Ectodermal cell (in vitro differentiated cells): ENCODE results near the gene CDH26. TPM values are rescaled to one million over a fixed set of nuclear protein-coding genes. Genes with fewer than 3 reads are reported as not detected.

Source experiments
- H3K27ac ChIP-seq: 2 replicates; pipeline ENCODE4 v1.7.0; 2013; ENCODE audit warnings: mild to moderate bottlenecking, low read depth, low read length; ENCODE audit not compliant: insufficient read depth, poor library complexity, severe bottlenecking
- H3K27me3 ChIP-seq: 2 replicates; pipeline ENCODE4 v1.7.0; 2013; ENCODE audit warnings: mild to moderate bottlenecking, low read length; ENCODE audit not compliant: insufficient read depth, control insufficient read depth, poor library complexity, severe bottlenecking
- H3K36me3 ChIP-seq: one replicate; pipeline ENCODE4 v1.7.0; 2013; ENCODE audit warnings: low read length; ENCODE audit not compliant: control insufficient read depth, insufficient read depth
- H3K4me1 ChIP-seq: one replicate; pipeline ENCODE4 v1.7.0; 2013; ENCODE audit warnings: low read length; ENCODE audit not compliant: control insufficient read depth, insufficient read depth
- H3K4me3 ChIP-seq: 2 replicates; pipeline ENCODE4 v1.7.0; 2013; ENCODE audit warnings: low read depth, low read length, control low read depth; ENCODE audit not compliant: insufficient read depth
- H3K9me3 ChIP-seq: 2 replicates; pipeline ENCODE4 v1.7.0; 2013; ENCODE audit warnings: mild to moderate bottlenecking, low read length, moderate library complexity; ENCODE audit not compliant: control insufficient read depth
- WGBS, 2 experiments: methylation state at CpG; one replicate each; pipeline ENCODE4 v1.1.7; 2013; ENCODE audit warnings: missing lambda C conversion rate in 2 of 2; 5-methylcytosine and 5-hydroxymethylcytosine counted together
- polyA plus RNA-seq, 4 experiments: library from polyadenylated mRNA; stranded (reverse); fragments of 50-300 nt; gene quantifications; one replicate each; pipeline ENCODE4 v1.2.3, GENCODE V29; 2013

The CDH26 gene
- 0.24 TPM for polyA plus RNA-seq (2013, experiment 1 of 4)
- 0.28 TPM for polyA plus RNA-seq (2013, experiment 2 of 4)
- 0.37 TPM for polyA plus RNA-seq (2013, experiment 3 of 4)
- polyA plus RNA-seq (2013, experiment 4 of 4), result 0.20 TPM

DNA sequence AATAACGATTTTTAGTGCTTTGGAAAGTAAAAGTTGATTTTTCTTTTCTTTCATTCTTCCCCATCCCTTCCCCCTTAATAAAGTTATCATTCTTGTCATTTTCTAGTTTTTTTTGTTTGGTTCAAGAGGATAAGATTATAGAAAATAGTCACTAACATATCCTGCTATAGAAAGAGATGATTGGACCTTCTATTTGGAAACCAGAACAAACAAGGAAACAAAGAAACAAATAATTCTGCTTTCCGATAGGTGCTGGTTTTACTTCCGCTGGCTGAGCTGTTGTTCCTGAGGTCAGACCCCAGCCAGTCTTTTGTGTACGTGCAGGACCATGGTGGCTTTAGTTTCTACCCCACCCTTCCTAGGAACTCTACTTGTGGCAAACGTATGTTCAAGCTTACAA, at the start of gene CDH26:
Gene CDH26 (plus strand): TSS at position 301 of the 400 bp plus-strand sequence. CDS start 304 bp downstream, outside the sequence.
- no peaks in the 10 kb centered on the region for H3K9me3 ChIP-seq
- WGBS, 2 experiments, result 82 to 89% methylated on average over 3 to 4 of the region's 5 CpGs
- no peaks in the 10 kb centered on the region for H3K36me3 ChIP-seq
- no peaks in the 10 kb centered on the region for H3K27me3 ChIP-seq
- H3K4me3 ChIP-seq, result no peak within 1 kb of the TSS
- H3K27ac ChIP-seq, result no peak within 1 kb of the TSS
- H3K4me1 ChIP-seq, result no peaks in the 10 kb centered on the region

DNA sequence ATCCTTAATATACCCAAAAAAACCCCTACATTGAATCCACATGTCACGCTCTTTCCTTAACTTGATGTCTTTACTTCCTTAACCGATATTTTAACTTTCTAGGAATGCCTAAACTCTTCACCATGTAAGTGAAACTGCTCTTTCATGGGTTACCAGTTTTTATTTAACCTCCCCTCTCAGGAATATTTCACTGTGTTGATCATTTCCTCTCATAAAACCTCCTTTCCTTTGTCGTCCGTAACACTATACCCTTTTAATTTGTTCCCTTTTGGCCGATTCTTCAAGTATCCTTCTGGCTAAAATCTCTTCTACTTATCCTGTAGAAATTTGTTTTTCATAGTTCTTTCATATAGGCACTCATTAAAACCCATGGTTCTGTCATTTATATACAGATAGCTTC, 49.4 kb upstream of the CDH26 start:
- Histone ChIP-seq H3K36me3 (no peaks in the 10 kb centered on the region), H3K27me3 (no peaks in the 10 kb centered on the region), H3K4me1 (no peaks in the 10 kb centered on the region), H3K4me3 (no peak overlapping the region), H3K9me3 (no peaks in the 10 kb centered on the region), H3K27ac (no peak overlapping the region)
- WGBS, 2 experiments, result 90 to 92% methylated on average over 5 of the region's 5 CpGs

DNA sequence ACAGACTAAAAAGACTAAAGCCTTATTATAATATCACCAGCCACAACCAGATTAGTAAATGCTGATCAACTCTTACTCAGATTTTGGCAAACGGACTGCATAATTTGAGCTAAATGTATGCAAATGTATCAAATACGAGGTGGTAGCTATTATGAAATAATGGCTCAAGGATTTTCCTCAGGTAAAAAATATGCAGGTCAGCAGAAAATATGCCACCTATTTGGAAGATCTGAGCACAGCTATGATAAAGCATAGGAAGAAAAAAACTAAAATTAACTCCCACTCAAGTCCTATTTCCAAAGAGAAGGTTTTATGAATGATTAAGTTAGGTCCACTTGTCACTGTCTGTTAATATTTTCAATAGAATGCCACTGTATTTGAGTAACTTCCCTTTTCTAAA, 47.2 kb upstream of the CDH26 start:
- 88 to 93% methylated on average over 2 of the region's 2 CpGs for WGBS, 2 experiments
- no peaks in the 10 kb centered on the region for H3K27me3 ChIP-seq

DNA sequence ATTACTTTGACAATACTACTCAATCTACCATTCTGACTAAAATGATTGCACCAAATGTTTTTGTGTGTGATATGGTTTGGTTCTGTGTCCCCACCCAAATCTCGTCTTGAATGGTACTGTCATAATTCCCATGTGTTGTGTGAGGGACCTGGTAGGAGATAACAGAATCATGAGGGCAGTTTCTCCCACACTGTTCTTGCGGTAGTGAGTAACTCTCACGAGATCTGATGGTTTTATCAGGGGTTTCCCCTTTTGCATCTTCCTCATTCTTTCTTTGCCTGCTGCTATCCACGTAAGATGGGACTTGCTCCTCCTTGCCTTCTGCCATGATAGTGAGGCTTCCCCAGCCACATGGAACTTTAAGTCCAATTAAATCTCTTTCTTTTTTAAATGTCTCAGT, 45.6 kb upstream of the CDH26 start:
- Histone ChIP-seq H3K27ac (no peak overlapping the region), H3K27me3 (no peaks in the 10 kb centered on the region), H3K36me3 (no peaks in the 10 kb centered on the region), H3K4me3 (no peak overlapping the region), H3K4me1 (no peaks in the 10 kb centered on the region), H3K9me3 (no peaks in the 10 kb centered on the region)
- WGBS, 2 experiments, result 74 to 78% methylated on average over 4 of the region's 4 CpGs

More for the DNA sequence above, 47.2 kb upstream of the CDH26 start:
- Histone ChIP-seq H3K9me3 (no peaks in the 10 kb centered on the region), H3K4me3 (no peak overlapping the region), H3K27ac (no peak overlapping the region), H3K36me3 (no peaks in the 10 kb centered on the region), H3K4me1 (no peaks in the 10 kb centered on the region)

DNA sequence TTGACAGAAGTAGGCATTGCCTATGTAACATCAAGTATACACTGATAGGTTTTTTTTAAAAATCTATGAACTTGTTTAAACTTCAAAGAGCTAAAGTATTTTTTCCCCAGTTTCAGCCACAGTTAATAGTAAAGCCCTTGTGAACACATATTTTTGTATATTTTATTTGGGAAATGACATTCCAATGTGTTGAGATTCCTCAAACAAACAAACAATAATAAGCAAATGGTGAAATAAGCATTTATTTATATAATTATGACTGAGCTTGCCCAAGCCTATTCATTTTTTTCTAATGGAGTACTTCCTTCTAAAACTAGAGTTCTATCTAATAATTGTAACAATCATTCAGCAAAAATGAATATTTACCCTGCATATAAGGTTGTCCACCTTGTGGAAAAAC, 37.3 kb upstream of the CDH26 start:
- Histone ChIP-seq H3K4me3 (no peak overlapping the region), H3K4me1 (no peaks in the 10 kb centered on the region), H3K36me3 (no peaks in the 10 kb centered on the region), H3K9me3 (no peaks in the 10 kb centered on the region), H3K27me3 (no peaks in the 10 kb centered on the region), H3K27ac (no peak overlapping the region)

DNA sequence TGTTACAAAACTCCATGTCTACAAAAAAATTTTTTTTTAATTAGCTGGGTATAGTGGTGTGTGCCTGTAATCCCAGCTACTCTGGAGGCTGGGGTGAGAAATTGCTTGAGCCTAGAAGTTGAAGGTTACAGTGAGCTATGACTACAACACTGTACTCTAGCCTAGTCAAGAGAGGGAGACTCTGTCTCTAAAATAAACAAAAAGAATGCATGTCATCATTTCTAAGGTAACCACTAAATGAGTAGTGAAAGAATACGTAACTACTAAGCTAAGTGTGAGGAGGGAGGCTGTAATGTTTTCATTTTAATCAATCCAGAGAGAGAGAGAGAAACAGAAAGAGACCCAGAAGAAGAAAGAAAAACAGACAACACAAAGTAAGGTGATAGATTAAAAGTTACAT, 34.7 kb upstream of the CDH26 start:
- H3K36me3 ChIP-seq, result no peaks in the 10 kb centered on the region

DNA sequence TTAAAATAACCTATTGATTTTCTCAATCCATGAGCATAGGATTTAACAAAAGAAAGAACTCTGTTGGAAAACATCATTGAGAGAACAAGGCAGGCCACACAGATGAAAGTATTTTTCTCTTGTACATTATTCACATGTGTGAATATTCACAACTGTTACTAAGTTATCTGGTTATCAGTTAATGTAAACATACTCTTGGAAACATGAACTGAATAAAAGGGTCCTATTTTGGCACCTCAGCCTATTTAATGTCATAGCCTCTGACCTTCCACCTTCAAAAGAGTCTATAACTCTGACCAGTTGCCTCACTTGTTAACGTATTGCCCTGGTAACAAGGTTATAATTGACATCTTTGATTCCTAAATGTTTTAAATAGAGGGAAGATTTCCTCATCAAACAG, 32.9 kb upstream of the CDH26 start:
- Histone ChIP-seq H3K9me3 (no peaks in the 10 kb centered on the region), H3K4me3 (no peak overlapping the region), H3K4me1 (no peaks in the 10 kb centered on the region), H3K27me3 (no peaks in the 10 kb centered on the region), H3K36me3 (no peaks in the 10 kb centered on the region), H3K27ac (no peak overlapping the region)
- WGBS, 2 experiments, result 86 to 89% methylated on average over 1 of the region's 1 CpG

More for the DNA sequence above, 34.7 kb upstream of the CDH26 start:
- Histone ChIP-seq H3K4me1 (no peaks in the 10 kb centered on the region), H3K27me3 (no peaks in the 10 kb centered on the region), H3K27ac (no peak overlapping the region), H3K4me3 (no peak overlapping the region), H3K9me3 (no peaks in the 10 kb centered on the region)
- 83 to 100% methylated on average over 1 of the region's 1 CpG for WGBS, 2 experiments

DNA sequence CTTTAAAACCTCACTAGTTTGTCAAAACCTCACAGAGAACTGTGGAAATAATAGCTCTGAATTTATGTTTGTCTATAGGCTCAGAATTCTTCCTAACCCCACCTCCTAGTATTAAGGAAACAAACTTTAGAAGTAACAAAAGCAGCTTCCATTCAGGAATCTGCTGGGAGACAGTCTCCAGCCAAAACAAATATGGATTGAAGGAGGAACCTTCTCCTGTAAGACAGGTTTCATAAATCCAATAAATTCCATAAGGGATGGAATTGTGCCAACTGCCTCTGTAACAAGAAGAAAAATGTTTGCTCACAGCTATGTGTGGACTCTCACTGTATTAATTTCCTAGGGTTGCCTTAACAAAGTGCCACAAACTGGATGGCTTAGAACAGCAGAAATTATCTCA, 32.3 kb upstream of the CDH26 start:
- Histone ChIP-seq H3K4me3 (no peak overlapping the region), H3K9me3 (no peaks in the 10 kb centered on the region), H3K36me3 (no peaks in the 10 kb centered on the region), H3K4me1 (no peaks in the 10 kb centered on the region), H3K27me3 (no peaks in the 10 kb centered on the region), H3K27ac (no peak overlapping the region)

DNA sequence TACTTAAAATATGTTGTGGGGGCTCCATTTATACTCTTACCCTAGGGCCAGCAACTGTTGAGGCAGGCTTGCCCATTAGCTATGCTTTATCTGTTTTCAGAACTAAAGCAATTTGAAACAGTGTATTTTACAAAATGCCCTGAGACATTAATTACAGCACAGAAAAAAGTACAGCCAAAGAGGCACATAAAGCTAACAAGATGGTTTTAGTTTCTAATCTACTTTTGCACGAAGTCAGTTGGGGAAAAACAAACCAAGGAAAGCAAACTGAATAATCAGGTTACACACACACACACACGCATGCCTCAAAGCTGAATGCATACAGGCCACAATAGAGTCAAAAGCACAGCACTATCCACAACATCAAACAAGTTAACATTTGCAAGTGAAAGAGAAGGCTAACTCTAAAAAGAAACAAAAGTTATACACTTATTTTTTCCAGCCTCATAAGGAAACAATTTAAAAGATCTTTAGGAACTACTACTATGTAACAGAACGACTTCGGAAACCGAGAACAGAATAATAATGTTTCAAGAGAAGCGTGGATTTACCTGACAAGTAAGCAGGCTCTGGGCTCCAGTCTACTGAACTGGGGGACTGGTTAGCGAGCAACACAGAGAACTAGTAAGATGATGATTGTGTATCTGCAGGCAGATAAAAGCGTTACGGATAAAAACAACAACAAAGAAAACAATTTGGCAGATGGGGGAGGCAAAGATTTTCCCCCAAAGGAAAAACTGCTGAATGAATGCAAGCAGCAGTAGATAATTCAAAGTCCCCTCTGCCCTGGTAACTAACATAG, 26.5 kb upstream of the CDH26 start:
- no peak overlapping the region for H3K27ac ChIP-seq
- peaks cover 7% of the 10 kb centered on the region for H3K4me1 ChIP-seq
- no peaks in the 10 kb centered on the region for H3K9me3 ChIP-seq
- WGBS, 2 experiments, result 63 to 67% methylated on average over 9 of the region's 9 CpGs
- H3K36me3 ChIP-seq, result no peaks in the 10 kb centered on the region
- H3K27me3 ChIP-seq, result peaks cover 28% of the 10 kb centered on the region
- no peak overlapping the region for H3K4me3 ChIP-seq

DNA sequence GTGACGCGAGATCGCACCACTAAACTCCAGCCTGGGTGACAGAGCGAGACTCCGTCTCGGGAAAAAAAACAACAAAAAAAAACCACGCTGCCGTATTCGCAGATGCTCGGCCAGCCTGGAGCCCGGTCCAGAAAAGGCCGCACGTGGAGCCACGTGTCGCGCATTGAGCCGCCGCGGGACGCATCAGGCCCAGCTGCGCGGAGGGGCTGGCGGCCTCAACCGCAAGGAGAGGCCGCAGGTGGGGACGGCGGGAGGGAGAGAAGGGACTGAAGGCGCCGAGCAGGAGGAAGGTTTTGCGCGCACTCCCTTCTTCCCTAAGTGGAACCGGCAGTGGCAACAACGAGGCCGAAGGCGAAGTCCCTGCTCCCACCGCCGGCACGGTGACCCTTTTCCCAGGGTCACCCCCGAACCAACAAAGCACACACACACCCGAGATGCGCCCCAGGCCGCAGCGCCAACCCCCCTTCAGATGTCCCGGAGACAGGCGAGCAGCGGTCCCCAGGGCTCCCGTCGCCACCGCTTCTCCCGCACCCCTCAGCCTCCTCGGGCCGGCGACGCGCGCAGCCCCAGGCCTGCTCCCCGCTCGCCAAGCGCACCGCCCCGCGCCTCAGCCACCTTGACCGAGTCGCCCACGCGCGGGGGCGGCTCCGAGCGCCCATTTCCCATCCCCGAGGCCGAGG, 25.5 kb upstream of the CDH26 start:
- Histone ChIP-seq H3K4me3 (no peak overlapping the region), H3K9me3 (no peaks in the 10 kb centered on the region)
- WGBS, 2 experiments, result 95 to 96% methylated on average over 72 of the region's 72 CpGs

More for the DNA sequence above, 25.5 kb upstream of the CDH26 start:
- H3K4me1 ChIP-seq, result peaks cover 7% of the 10 kb centered on the region
- H3K27me3 ChIP-seq, result peaks cover 35% of the 10 kb centered on the region
- H3K27ac ChIP-seq, result no peak overlapping the region
- no peaks in the 10 kb centered on the region for H3K36me3 ChIP-seq
